Mucosa of rectum (tissue), 2 donors: ENCODE measurements around the gene TMEM158.

Experiments
- H3K27ac ChIP-seq, 2 donors: one replicate each; pipeline ENCODE4 v1.7.0; 2013; ENCODE audit warnings: inconsistent platforms in 2 of 2, low read depth in 2 of 2, low read length in 2 of 2
- H3K27me3 ChIP-seq, 2 donors: one replicate each; pipeline ENCODE4 v1.7.0; 2013; ENCODE audit warnings: low read length in 2 of 2; ENCODE audit not compliant: control insufficient read depth in 2 of 2, insufficient read depth in 2 of 2
- H3K36me3 ChIP-seq, 2 donors: one replicate each; pipeline ENCODE4 v1.7.0; 2013; ENCODE audit warnings: low read length in 2 of 2; ENCODE audit not compliant: control insufficient read depth in 2 of 2, insufficient read depth in 2 of 2
- H3K4me1 ChIP-seq, 2 donors: one replicate each; pipeline ENCODE4 v1.7.0; 2013; ENCODE audit warnings: low read length in 2 of 2, mild to moderate bottlenecking in 1 of 2; ENCODE audit not compliant: control insufficient read depth in 2 of 2, insufficient read depth in 2 of 2
- H3K4me3 ChIP-seq, 2 donors: one replicate each; pipeline ENCODE4 v1.7.0; 2013; ENCODE audit warnings: low read length in 2 of 2
- H3K9ac ChIP-seq, 2 donors: one replicate each; pipeline ENCODE4 v1.7.0; 2013; ENCODE audit warnings: low read length in 2 of 2, low read depth in 1 of 2, mild to moderate bottlenecking in 1 of 2
- H3K9me3 ChIP-seq, 2 donors: one replicate each; pipeline ENCODE4 v1.7.0; 2013; ENCODE audit warnings: low read length in 2 of 2; ENCODE audit not compliant: control insufficient read depth in 2 of 2
- donor health status: healthy.
- donor health status: Normal muscosa, but diverticular disease.

TMEM158 gene

GRCh38 chr3:45216021-45216609, 10.0 kb downstream of the TMEM158 start:
- no peaks in the 10 kb centered on the region for H3K9me3 ChIP-seq
- H3K36me3 ChIP-seq: no peaks in the 10 kb centered on the region
- no peak overlapping the region for H3K4me3 ChIP-seq
- H3K9ac ChIP-seq: no peak overlapping the region
- H3K27ac ChIP-seq: no peak overlapping the region
- H3K4me1 ChIP-seq: no peaks in the 10 kb centered on the region
- no peaks in the 10 kb centered on the region for H3K27me3 ChIP-seq

GRCh38 chr3:45215466-45215865, 10.6 kb downstream of the TMEM158 start:
- Histone ChIP-seq H3K4me3 (no peak overlapping the region), H3K27me3 (no peaks in the 10 kb centered on the region), H3K4me1 (peaks cover under 1 to 1% of the 10 kb centered on the region in 2 donors), H3K36me3 (no peaks in the 10 kb centered on the region), H3K27ac (no peak overlapping the region), H3K9ac (no peak overlapping the region), H3K9me3 (no peaks in the 10 kb centered on the region)

DNA sequence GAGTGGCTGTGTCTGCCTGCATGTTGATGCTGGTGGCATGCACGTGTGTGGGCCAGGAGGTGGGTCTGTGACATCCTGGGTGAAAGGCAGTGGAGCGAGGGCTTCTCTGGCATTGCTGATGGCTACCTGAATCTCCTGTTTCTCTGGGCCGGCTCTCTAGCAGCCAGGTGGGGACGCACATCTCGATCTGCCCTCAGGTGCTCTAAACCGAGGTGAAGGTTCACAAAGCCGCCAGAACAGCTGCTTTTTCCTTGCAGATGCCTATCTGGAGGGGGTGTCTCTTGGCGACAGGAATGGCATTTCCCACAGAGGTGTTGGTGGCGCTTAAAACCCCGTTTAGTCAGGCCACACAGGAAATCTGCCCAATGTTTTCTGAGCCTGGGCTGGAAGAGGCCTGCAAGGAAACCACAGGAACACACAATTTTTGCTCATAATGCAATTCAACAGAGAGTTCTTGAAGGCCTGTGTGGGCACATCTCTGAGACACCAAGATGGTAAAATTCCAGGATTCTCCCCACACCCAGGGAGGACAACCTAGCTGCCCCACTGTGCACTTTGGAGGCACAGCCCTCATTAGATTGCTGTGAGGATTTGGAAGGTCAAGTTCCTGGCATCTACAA, 11.9 kb downstream of the TMEM158 start:
- no peaks in the 10 kb centered on the region for H3K27me3 ChIP-seq
- H3K4me1 ChIP-seq: peaks cover 2 to 3% of the 10 kb centered on the region in 2 donors
- no peaks in the 10 kb centered on the region for H3K9me3 ChIP-seq
- no peaks in the 10 kb centered on the region for H3K36me3 ChIP-seq
- no peak overlapping the region for H3K9ac ChIP-seq
- no peak overlapping the region for H3K27ac ChIP-seq
- H3K4me3 ChIP-seq: no peak overlapping the region

DNA sequence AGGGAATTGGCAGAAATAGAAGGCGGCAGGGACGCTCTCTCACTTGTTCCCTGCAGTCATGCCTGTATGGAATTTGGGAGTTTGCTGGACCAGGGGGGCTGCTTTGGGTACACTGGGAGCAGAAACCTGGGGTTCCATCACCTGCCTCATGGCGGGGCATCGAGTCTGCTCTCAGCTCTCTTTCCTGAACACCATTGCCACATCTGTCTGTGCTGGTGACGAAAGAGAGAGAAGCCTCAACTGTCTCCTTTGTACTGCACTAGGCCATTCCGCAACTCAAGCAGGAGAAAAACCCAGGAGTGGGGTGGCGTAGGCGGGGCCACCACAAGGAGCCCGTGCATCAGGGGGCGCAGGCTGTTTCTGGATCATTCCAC, 14.0 kb downstream of the TMEM158 start:
- Histone ChIP-seq H3K27me3 (no peaks in the 10 kb centered on the region), H3K4me1 (peaks cover 2 to 7% of the 10 kb centered on the region in 2 donors), H3K27ac (no peak overlapping the region), H3K4me3 (no peak overlapping the region), H3K36me3 (no peaks in the 10 kb centered on the region), H3K9ac (no peak overlapping the region), H3K9me3 (no peaks in the 10 kb centered on the region)

DNA sequence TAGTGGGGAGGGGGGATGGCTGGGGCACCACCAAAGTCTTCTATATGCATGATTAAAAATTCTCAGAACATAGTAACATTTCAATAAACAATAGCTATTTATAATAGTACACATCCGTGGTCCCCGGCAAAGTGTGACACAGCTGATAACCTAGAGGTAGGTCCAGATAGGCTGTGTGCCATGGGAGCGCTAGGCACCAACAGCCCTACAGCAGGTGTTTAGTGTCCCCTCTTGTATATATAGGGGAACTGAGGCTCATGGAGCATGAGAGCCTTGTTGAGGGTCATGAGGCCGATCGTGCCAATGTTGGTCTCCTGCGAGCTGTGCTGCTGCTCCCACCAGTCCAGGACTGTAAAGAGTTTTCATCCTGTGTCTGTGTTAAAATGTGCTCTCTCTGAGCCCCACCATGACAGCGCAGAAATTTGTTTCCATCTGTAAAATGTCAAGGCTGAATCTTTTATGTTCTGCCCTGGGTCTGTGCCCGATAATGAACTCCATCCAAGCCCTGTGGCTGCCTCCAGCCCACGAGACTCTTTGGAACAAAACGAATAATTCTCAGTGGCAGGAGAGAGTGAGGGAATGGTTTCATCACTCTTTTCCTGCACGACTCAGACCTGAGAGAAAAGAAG, 14.5 kb downstream of the TMEM158 start:
- no peaks in the 10 kb centered on the region for H3K27me3 ChIP-seq
- H3K4me3 ChIP-seq: no peak overlapping the region
- H3K27ac ChIP-seq: no peak overlapping the region
- peaks cover 4 to 7% of the 10 kb centered on the region in 2 donors for H3K4me1 ChIP-seq
- no peak overlapping the region for H3K9ac ChIP-seq
- no peaks in the 10 kb centered on the region for H3K36me3 ChIP-seq
- H3K9me3 ChIP-seq: no peaks in the 10 kb centered on the region

GRCh38 chr3:45210308-45211041, 15.6 kb downstream of the TMEM158 start:
- H3K27ac ChIP-seq: no peak overlapping the region
- H3K36me3 ChIP-seq: no peaks in the 10 kb centered on the region
- H3K4me3 ChIP-seq: peak overlapping the region in 1 of 2 donors; percentile 28
- peaks cover 7 to 8% of the 10 kb centered on the region in 2 donors for H3K4me1 ChIP-seq
- no peaks in the 10 kb centered on the region for H3K9me3 ChIP-seq
- H3K9ac ChIP-seq: no peak overlapping the region
- H3K27me3 ChIP-seq: no peaks in the 10 kb centered on the region

GRCh38 chr3:45209526-45209925, 16.6 kb downstream of the TMEM158 start:
- H3K9ac ChIP-seq: no peak overlapping the region
- no peaks in the 10 kb centered on the region for H3K9me3 ChIP-seq
- H3K4me3 ChIP-seq: no peak overlapping the region
- no peaks in the 10 kb centered on the region for H3K27me3 ChIP-seq
- H3K36me3 ChIP-seq: no peaks in the 10 kb centered on the region
- H3K27ac ChIP-seq: no peak overlapping the region
- H3K4me1 ChIP-seq: peaks cover 7 to 8% of the 10 kb centered on the region in 2 donors

DNA sequence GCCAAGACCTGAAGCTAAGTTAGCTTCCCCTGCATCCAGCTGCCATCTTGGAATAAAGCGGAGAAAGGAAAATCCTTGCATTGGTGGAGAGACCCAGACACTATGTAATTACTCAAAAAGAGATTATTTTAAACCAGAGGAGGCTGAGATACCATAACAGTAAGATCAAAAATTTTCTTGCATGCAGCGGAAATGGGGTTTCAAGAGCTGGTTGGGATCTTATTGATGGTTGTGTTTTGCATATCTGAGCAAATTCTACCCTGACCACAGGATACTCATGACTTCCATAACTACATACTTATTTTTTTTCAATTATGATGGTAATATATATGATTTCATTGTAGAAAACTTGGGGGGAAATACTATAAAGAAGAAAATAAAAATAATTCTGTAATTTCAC, 17.5 kb downstream of the TMEM158 start:
- H3K36me3 ChIP-seq: no peaks in the 10 kb centered on the region
- no peak overlapping the region for H3K9ac ChIP-seq
- H3K27ac ChIP-seq: no peak overlapping the region
- H3K4me3 ChIP-seq: no peak overlapping the region
- no peaks in the 10 kb centered on the region for H3K27me3 ChIP-seq
- no peaks in the 10 kb centered on the region for H3K9me3 ChIP-seq
- peaks cover 7 to 8% of the 10 kb centered on the region in 2 donors for H3K4me1 ChIP-seq

- Histone ChIP-seq H3K27me3 (no peaks in the 10 kb centered on the region), H3K9ac (no peak overlapping the region), H3K27ac (no peak overlapping the region), H3K4me3 (no peak overlapping the region), H3K9me3 (no peaks in the 10 kb centered on the region), H3K4me1 (peaks cover 7 to 8% of the 10 kb centered on the region in 2 donors), H3K36me3 (no peaks in the 10 kb centered on the region)
Measured at GRCh38 chr3:45207446-45207845, 18.6 kb downstream of the TMEM158 start.

- no peak overlapping the region for H3K9ac ChIP-seq
- no peak overlapping the region for H3K4me3 ChIP-seq
- no peaks in the 10 kb centered on the region for H3K27me3 ChIP-seq
- no peak overlapping the region for H3K27ac ChIP-seq
- peaks cover 6 to 9% of the 10 kb centered on the region in 2 donors for H3K4me1 ChIP-seq
- no peaks in the 10 kb centered on the region for H3K36me3 ChIP-seq
- no peaks in the 10 kb centered on the region for H3K9me3 ChIP-seq
Measured at GRCh38 chr3:45205126-45205525, 21.0 kb downstream of the TMEM158 start.
